Stimulated activated CD4-positive, alpha-beta T cell treated with anti-CD3 and anti-CD28 coated beads, Interleukin-4, amount 100 ng/mL, for 24 hours (primary cell): ENCODE measurements around the gene NRP2.

Experiments used
- DNase-seq: peaks from one replicate; pipeline ENCODE4 v3.0.0-alpha.2; 2020

Gene NRP2

DNA sequence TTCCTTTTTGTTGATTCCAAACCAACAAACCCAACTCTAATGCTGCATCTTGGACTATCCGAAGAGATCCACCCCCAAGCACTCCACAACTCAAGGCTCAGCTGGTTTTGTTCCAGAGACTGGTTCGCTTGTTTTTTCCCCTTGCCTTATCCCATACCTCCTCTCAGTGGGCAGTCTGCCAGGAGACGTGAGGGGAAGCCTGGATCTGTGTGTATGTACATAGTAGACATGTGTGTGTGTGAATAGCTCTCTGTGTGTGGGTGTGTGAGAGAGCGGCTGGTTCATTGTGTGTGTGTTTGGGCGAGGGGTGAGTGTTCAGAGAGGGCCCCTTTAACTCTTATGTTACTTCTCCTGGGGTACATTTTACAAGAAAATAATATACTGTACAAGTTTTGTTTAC is 94.4 kb downstream of the NRP2 start:
- DNase-seq, result no peak

DNA sequence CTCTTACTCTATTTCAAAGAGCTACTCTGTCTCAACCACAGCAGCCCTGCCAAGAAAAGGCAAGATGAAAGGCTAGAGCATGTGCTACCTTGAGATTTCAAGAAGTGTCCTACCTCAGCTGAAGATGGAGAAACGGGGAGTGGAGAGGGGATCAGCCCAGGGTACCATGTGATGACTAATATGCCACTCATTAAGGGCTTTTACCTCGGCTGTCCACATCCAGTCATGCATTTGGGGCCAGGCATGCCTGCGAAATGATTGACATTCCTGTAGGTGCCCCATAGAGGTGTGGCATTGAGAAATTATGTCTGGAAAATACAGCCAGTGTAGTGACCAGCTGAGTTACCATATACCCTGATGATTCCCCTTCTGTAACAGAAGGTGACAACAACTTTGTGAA is 96.1 kb downstream of the NRP2 start:
- no peak for DNase-seq

- DNase-seq, result no peak
Observed at GRCh38 chr2:205780645-205781044, 98.3 kb downstream of the NRP2 start.

- no peak for DNase-seq
Observed at GRCh38 chr2:205781244-205781931, 99.1 kb downstream of the NRP2 start.

GRCh38 chr2:205782941-205783340 is 100.6 kb downstream of the NRP2 start:
- no peak for DNase-seq

- DNase-seq, result no peak
Observed at GRCh38 chr2:205783872-205784499, 101.7 kb downstream of the NRP2 start.

DNA sequence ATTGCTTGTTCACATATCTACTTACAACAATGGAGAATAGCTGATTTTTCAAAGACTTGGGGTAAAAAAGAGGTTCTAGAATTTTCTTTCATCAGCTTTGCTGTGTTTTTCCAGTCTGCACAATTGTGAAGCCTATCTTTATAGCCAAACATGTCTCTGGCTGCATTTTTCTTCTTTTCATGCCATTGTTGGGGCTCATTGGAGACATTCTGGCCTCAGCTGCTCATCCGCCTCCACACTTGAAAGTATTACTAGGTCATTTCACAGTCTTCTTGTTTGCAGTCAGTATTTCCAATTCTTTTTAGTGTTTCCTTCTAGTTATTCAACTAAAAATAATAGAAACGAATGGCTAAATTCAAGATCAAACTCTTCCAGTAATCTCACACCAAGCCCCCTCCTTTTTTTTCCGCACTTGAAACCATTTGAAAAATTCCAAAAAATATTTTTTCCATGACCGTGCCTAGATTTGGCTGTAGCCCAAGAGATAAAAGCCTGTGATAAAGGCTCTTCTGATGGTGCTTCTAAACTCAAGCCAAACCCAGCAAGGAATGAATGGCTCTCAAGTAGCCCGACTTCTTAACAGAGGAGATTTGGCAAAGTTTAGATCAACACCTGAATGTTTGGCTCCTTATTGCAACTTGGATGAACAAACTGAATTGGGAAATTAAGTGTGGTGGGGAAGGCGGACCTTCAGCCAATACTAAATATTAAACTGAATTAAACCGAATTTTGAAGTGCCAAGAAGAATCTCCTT is 103.4 kb downstream of the NRP2 start:
- no peak for DNase-seq

DNA sequence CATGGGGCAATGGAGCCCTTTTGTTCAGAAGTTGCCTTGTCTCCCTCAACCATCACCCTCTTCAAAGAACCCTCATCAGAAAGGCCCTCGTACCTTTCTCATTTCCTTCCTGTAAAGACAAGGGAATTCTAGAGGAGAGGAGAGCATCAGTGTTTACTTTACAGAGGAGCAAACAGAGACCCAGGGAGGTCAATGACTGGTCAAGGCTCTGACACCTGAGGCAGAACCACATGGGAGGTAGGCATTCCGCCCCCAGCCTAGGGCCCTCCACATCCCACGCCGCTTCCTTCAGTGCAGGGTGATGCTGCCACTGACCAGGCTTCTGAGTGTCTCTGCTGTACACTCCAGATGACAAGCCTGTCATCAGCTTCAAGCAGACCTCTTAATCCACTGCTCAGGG is 104.7 kb downstream of the NRP2 start:
- DNase-seq, result no peak

DNA sequence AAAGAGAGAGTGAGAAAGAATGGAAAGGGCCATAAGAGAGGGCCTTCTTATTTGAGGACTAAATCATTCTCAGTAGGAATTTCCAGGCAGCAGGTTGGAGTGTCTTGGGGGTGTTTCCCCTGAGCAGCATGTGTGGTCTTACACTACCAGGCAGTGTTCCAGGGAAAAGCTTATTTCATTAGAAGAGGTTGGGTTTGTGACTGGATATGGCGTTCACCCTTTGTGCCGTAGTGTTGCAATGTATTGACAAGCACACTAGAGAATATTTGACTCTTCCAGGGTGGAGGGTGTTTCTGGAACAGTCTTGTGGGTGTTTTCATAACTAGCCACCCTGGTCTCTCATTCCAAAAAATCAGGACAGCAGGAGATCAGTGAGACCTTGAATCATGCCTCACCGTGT is 105.5 kb downstream of the NRP2 start:
- DNase-seq, result no peak

DNA sequence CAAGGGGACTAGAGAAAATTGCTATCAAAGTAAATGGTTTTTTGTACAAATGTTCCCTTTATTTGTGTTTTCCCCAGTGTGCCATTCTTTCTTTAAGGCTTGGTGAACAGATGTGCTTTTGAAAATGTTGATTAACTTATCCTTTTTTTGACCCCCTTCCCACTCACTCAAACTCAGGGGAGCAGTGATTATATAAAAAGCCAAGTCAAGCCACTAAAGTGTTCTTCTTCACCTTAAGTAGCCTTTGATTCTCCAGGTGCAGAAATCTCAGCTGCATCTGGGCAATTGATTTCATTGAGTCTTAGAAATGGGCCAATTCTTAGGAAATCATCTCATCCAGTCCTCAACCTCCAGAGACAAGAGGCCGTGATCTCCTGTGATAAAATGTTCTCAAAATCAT is 107.6 kb downstream of the NRP2 start:
- DNase-seq, result no peak

GRCh38 chr2:205792908-205793307 is 110.6 kb downstream of the NRP2 start:
- DNase-seq, result no peak

- DNase-seq, result no peak
Observed at GRCh38 chr2:205796805-205797313, 114.6 kb downstream of the NRP2 start.

DNA sequence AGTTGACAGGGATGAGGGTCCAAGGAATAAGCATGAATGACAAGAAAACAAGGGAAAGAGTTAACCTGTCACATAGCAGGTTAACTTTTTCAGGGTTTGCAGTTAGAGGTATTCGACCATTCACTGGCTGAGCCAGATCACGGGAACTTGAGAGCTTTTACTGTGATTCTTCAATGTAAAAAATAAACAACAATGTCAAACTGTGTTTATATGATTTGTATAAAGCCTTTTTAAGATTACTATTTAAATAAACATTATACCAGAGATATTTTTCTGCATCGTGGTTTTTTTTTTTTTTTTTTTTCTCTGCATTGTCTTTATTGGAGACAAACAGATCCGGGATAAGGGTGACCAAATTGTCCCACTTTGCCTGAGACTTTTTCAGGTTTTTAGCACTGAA is 115.6 kb downstream of the NRP2 start:
- no peak for DNase-seq

DNA sequence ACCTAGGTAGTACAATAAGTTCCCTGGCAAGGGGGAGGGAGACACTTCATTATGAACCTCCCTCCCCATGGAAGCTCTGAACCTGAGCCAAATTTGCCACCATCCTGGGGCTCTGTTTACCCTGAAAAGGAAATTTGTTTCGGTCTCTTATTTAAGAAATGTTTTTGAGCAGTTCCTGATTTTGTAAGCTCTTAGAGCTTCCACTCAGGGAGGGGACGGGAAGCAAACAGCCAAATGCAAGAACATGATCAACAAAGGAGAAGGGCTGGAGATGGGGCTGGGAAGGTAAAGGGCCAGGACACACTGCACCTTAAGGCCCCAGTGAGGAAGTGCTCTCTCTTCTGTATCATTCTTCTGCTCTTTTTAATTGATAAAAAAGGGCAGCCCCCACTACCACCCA is 117.9 kb downstream of the NRP2 start:
- DNase-seq, result no peak

DNA sequence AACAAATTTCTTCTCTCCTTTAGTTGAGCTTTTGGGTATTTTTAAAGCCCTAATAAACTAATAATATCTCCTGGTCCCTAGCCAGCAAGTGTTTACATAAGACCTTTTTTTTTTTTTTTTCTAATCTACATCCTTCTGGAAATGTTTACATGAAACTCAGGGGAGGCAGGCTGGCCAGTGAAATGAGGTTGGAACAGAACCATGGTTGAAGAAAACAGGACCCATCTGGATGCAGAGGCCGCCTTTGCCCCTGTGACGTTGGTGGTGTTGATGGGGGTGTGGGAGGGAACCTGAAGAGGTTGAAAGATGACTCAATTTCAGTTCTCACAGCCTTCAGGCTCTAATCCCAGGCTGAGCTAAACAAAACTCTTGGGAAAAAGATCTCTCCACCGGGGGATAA is 118.5 kb downstream of the NRP2 start:
- no peak for DNase-seq

DNA sequence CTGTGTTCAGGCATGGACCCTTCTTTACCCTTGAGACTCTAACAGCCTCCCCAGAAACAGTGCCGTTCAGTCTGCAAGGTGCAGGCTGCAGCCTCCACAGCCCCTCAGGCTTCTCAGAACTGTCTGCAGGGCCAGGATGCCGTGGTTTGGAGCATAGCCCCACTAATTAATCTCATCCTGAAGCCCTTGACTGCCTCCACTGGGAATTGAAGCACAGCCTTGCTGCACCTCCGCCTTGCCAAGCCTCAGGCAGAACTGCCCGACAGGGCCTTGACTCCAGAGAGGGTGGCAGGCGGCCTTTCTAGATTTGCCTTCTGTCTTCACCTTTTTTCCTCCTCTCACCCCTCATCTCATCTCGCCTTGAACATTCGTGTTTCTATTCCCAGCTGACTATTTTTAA is 119.8 kb downstream of the NRP2 start:
- no peak for DNase-seq

DNA sequence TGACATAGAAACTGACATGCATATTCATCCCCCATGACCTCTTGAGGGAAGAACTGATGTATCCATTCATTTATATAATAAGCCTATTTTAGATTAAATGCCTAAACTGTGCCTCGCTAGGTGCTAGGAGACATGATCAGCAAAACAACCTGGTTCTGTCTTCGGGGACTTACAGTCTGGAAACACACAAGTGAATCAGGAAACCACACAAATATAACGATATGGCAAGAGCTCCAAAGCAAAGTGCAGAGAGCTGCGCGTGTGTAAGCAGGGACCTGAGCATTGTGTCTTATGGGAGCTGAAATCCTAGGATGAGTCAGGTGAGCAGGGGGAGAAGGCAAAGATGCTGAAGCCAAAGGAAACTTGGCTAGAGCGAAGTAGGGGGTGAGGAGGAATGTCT is 120.6 kb downstream of the NRP2 start:
- DNase-seq, result no peak

GRCh38 chr2:205803500-205803899 is 121.2 kb downstream of the NRP2 start:
- no peak for DNase-seq

- no peak for DNase-seq
Observed at GRCh38 chr2:205805136-205805535, 122.8 kb downstream of the NRP2 start.

DNA sequence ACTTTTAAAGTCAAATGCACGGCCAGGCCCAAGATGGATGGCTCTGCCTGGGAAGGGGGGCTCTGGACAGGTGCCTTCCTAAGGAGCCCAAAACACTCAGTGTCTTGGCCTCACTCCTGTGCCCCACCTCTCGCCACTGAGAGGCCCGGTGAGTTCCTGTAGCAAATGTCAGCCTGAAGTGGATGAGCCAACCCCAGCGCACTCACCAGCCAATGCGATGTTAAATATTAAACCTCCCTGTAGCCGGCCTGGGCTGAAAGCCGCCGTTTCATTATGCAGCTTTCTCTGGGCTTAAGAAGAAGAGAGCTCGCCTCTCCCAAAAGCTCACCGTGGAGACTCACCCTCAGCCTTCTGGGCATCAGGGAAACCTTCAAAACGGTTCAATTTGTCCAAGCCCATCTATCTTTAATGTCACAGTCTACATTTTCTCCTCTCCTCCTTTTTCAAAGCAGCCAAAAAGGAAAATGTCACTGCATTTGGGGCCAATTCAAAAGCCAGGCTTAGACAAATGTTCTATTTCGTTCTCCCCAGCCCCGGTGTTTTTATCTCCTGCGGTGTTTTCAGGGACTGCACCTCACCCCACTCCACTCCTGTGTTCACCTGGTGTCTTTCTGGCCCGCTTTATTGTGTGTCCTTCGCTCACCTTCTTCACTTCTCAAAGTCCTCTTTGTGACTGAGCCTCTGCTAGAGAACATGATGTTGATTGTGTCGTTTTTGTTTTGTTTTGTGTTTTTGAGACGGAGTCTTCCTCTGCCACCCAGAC is 124.0 kb downstream of the NRP2 start:
- no peak for DNase-seq

DNA sequence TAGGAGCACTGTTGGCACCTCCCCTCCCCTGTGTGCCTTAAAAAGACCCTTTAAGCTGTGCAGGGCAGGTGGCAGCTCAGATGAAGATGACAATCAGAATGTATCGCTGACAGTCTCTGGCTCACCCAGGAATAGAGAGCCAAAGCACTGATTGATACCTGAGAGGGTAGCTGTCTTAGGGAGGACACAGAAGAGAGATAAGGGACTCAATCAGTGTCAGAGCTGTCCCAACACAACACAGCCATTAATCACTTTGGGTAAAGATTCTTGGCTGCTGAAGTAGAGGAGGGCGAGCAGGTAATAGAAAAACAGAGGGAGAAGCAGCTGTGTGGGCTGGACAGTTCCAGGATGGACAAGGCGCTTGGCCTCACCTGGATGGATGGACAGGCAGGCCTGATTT is 124.9 kb downstream of the NRP2 start:
- no peak for DNase-seq

DNA sequence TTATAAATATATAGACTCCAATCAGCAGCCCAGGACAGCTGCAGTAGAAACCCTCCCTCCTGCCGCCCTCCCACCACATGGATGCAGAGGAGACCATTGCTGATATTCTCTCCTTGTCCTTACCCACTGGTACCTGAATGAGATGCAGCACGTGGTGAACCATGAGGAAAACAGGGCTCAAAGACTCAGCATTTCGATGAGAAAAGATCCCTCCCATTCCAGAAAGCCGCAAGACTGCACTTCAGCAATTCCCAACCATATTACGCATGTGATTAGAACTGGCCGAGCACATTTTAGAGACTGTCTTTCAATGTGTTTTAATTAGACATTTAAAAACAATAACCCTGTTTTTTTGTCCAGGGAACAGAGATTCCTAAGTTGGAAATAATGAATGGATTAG is 125.5 kb downstream of the NRP2 start:
- DNase-seq, result no peak

DNA sequence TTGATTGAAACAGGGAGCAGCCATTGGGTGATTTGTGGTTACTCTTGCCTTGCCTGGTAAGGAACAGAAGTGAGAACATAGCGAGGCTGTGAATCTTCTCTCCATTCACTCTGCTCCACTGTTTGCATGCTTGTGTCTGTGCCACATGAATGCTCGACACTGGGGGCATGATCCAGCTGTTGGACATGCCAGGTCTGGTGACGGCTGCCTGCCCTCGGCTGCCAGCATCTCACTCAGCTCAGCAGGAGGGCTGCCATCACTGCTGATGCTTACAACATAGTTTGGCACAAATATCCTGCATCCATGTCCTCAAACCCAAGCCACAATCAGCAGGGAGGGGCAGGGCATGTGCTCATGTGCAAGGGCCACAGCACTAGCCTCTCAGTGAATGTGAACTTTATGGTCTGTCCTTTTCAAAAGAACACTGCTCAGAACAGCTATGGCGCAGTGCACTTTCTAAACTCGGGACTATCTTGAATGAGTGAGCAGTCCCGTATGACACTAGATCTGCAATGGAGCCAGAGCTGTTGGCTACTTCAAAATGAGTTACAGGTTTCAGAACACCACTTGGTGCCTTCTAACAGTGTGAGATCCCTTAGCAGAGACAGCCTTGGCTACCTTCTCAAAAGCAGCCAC is 126.3 kb downstream of the NRP2 start:
- no peak for DNase-seq
